ENCODE results near the gene CIITA.
"Not testable (repeated sequence)": the region's sequence is repeated elsewhere in the genome, so short reads cannot be mapped to it uniquely, and the experiment has no call there.

CIITA gene

GRCh38 chr16:10920726-10921427 lies 43.9 kb downstream of the CIITA start:
- no peak for DNase-seq

- DNase-seq, result no peak
Observed at GRCh38 chr16:10921536-10922327, 44.7 kb downstream of the CIITA start.

DNA sequence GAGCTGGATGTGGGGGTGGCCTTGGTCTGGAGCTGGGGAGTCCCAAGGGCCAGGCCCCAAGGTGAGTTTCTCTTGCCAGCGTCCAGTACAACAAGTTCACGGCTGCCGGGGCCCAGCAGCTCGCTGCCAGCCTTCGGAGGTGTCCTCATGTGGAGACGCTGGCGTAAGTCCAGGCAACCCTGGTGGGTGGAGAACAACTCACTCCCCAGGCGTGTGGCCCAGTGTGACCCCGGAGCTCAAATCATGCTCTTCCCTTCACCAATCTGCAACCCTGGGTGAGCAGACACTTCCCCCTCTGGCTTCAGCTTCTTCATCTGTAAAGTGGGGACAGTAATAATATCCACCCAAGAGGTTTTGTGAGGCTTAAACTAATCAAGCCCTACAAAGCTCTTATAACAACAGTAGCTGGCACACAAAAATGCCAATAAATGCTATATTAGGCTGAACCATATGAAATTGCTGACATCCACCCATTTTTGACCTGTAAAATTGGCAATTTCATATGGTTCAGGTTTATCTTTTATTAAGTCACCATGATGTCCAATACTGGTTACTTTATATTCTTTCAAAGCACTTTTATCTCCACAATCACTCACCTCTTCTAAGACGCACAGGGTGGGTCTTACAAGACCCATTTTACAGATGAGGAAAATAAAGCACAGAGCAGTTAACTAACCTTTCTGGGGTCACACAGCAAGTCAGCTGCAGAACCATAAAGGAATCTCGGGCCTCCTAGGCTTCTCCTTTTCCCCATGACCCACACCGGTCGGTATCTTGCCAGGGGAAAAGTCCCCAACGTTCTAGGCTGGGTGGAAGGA lies 45.5 kb downstream of the CIITA start:
- no peak for DNase-seq

DNA sequence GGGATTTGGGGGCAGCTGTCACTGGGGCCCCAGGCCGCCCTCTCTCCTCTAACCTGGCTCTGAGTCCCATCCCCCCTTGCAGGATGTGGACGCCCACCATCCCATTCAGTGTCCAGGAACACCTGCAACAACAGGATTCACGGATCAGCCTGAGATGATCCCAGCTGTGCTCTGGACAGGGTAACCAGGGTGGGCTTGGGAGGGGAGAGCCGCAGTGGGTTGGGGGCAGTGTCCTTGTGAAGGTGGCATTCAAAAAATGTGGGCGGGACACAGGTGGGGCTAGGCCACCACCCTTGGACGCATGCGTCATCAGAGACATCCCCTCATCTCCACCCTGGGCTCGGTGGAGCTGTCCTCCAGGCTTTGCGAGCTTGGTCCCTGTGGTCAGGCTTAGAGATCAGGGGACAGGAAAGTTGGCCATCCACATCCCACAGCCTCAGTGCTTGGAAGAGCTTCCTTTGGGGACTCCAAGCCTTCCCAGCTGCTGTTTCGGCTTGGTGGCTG lies 46.2 kb downstream of the CIITA start:
- no peak for DNase-seq

DNA sequence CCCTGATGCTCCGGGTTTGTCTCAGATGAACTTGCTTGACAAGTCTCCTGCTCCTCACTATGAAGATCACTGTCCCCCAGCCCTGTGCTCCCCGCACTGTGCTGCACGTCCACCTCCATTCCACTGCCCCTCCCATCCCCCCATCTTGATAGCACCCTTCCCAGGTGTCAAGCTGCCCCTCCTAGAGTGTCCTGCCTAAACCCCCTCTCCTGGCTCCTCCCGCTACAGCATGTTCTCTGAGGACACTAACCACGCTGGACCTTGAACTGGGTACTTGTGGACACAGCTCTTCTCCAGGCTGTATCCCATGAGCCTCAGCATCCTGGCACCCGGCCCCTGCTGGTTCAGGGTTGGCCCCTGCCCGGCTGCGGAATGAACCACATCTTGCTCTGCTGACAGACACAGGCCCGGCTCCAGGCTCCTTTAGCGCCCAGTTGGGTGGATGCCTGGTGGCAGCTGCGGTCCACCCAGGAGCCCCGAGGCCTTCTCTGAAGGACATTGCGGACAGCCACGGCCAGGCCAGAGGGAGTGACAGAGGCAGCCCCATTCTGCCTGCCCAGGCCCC lies 46.7 kb downstream of the CIITA start:
- DNase-seq, result no peak

DNA sequence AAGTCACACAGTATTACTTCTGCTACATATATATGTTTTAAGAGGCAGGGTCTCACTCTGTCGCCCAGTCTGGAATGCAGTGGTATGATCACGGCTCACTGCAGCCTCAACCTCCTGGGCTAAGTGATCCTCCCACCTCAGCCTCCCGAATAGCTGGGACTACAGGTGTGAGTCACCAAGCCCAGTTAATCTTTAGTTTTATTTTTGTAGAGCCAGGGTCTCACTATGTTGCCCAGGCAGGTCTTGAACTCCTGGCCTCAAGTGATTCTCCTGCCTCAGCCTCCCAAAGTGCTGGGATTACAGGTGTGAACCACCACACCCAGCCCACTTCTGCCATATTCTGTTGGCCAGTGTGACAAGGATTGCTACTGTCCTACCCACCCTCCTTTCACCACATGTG lies 48.3 kb downstream of the CIITA start:
- not testable (repeated sequence) for DNase-seq

DNA sequence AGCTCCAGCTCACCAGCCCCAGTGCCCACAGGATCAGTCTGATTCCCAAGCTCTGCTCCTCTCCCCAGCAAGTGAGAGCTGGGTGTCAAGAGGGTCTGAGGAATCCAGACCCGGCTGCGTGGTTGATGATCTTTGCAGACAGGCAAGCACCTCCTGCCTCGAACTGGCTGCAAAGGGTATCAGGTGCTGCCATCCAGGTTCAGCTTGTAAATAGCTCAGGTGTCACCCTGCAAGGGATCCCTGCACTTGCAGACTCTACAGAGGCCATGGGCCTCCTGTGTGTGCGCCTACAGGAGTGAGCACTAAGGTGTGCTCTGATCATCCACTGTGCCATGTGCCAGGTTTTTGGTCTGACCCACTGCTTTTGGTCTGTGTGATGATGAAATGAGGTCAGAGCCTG lies 49.1 kb downstream of the CIITA start:
- no peak for DNase-seq

- no peak for DNase-seq
Observed at GRCh38 chr16:10926867-10927266, 49.9 kb downstream of the CIITA start.

DNA sequence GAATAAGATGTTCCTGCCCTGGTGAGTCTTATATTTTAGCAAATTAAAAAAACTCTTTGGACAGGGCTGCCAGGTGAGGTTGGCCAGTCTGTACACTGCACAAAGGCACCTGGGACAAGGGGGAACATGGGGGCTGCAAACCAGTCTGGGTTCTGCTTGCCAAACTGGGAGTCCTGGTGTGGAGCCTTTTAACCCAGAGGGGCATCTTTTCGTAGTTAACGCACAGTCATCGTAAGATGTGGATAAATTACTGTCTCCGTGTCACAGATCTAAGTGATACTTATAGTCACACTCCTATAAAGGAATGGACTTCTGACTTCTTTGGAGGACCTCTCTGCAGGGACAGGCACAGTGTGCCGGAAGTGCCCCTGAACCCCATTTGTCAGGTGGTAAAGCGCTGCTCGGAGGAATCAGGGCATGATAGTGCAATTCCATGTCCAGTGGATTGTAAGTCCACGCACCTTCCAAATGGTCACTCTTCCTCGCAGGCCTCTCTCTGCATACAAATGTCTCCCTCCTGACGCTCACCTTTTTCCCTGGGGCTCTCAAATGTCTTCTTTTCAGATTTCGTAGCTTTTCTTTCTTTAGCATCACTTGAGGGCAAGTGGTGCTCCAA lies 50.6 kb downstream of the CIITA start:
- DNase-seq, result no peak

- not testable (repeated sequence) for DNase-seq
Observed at GRCh38 chr16:10929097-10929496, 52.1 kb downstream of the CIITA start.

DNA sequence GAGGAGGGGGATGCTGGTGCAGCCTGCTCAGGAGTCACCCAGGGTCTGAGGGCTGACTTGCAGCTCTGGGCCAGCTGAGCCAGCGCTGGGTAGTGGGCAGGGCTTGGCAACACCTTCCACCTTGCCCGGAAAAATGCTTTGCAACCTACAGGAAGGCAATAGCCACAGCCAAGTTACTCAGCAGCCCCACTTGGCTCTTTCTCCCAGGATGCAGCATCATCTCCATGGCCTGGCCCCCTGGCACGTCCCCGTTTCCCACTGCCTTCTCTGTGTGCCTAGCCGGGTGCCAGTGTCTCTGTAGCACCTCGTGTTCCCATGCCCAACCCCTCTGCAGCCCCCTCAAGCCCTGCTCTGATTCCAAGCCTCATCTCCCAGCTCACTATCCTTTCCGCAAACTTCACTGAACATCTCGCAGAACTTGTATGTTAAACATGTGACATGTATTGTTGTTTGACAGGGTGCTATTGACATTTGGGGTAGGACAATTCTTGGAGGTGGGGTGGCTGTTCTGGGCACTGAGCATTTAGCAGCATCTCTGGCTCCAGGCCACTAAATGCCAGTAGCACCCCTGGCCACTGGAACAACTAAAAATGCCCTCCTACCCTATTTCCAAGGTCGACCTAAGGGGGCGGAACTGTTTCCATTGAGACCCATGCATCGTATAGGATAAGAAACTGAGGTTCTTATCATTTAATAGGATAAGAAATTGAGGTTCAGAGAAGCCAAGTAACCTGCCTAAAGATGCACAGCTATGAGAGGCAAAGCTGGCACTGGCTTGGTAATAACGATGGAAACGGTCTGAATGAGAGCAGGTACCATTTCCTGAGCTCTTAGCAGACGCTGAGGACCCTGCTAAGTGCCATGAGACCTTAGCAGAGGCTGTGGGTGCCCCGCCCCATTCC lies 53.1 kb downstream of the CIITA start:
- no peak for DNase-seq

DNA sequence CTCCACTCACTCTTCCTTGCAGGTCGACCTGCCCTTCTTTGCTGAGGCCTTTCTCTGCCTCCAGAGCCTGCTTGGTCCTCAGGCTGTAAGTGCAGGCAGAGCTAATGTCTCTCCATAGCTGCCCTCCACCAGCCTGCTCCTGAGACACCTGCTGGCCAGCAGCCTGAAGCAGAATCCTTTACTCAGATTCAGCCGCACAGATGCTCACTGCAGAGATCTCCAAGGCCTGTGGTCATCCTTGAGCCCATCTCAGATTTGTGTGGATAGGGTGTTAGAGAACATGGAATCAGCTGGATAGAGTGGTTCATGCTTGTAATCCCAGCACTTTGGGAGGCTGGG lies 53.7 kb downstream of the CIITA start:
- DNase-seq, result no peak

GRCh38 chr16:10931134-10931533 lies 54.1 kb downstream of the CIITA start:
- DNase-seq, result no peak

- no peak for DNase-seq
Observed at GRCh38 chr16:10931977-10932632, 55.1 kb downstream of the CIITA start.

DNA sequence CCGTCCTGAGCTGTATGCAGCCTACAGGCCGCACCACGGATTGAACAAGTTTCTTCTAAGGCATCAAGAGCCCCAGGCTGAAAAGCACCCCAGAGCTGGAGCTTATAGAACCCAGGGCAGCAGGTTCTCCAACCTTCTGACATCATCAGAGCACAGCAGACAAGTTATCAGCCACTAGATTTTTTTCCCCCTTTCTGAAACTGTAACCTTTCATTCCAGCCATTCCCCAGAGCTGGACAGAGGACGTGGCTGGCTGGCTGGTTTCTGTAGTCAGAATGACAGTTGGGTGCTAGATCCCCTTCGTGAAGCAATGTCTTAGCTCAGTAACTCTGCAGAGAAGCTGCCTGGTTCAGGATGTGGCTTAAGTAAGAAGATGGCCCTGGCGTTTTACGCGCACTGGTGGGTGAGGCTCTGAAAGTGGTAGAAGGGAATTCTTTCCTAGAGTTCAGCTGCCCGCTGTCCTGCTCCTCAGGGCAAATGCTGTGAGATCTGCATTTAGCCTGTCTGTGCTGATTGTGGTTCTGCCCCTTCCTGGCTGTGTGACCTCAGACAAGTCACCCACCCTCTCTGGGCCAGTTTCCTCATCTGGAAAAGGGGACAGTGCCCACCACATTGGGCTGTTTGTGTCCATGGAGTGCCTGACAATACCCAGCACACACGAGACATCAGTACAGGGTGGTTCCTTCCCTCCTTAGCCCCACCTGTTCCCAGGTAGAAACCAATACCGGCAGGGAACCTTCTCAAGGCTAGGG lies 56.1 kb downstream of the CIITA start:
- DNase-seq, result no peak

DNA sequence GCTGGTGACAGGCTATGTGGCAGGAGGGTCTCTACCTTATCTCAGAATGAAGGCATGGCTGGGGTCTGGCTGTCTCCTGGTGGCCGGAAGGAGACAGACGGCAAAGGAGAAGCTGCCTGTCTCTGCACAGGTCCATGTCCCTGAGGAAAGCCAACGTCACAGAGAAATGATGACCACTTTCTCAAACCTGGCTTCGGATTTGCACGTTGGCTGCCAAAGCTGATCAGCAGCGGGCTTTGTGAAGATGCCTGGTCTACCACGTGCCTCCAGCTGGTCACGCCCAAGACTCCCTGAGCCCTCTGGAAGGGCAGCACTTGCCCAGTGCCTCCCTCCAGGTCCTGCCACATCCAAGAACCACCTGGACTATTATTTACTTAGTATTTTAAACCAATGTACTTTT lies 56.9 kb downstream of the CIITA start:
- no peak for DNase-seq

- DNase-seq, result no peak
Observed at GRCh38 chr16:10934325-10935107, 57.5 kb downstream of the CIITA start.

GRCh38 chr16:10935226-10935915 lies 58.4 kb downstream of the CIITA start:
- no peak for DNase-seq
